Measurements from ENCODE around the gene L2HGDH. TPM values are rescaled to one million over a fixed set of nuclear protein-coding genes. Genes with fewer than 3 reads are reported as not detected.

L2HGDH gene
- total RNA-seq, 1 donor from 2014 or later = 4.2 TPM

DNA sequence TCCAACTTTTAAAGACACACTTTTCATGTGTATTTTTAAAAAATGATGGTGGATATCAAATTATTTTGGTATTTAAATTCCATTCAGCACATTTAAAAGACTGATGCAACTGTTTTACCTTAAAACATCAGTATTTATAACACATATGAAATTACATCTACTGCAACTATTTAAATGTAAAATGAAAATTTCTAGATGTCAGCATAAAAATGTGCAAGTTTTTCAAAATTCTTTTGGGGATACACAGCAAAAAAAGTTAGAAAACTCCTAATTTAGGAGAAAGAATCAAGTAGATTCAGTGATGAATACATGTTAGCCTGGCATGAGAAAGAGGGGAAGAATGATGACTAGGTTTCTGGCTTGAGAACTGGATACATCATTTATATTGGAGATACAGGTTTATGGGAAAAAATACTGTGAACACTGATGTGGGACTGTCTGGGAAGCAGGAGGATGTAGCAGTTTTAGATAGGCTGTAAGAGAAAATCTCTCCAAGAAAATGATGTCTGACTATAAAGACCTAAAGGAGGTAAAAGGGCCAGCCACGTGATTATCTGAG lies 89.9 kb downstream of the L2HGDH start:
- no peak for ATAC-seq
- intact Hi-C loops (cut with DNase I) = no loop called here
- Histone ChIP-seq H3K9me3 (no peaks in the 10 kb centered on the region), H3K27me3 (ENCODE audit: low read depth) (no peaks in the 10 kb centered on the region), H3K4me3 (no peak overlapping the region), H3K27ac (no peak overlapping the region), H3K4me1 (peaks cover 37% of the 10 kb centered on the region), H3K36me3 (no peaks in the 10 kb centered on the region)
- TF ChIP-seq, protein P1, sequence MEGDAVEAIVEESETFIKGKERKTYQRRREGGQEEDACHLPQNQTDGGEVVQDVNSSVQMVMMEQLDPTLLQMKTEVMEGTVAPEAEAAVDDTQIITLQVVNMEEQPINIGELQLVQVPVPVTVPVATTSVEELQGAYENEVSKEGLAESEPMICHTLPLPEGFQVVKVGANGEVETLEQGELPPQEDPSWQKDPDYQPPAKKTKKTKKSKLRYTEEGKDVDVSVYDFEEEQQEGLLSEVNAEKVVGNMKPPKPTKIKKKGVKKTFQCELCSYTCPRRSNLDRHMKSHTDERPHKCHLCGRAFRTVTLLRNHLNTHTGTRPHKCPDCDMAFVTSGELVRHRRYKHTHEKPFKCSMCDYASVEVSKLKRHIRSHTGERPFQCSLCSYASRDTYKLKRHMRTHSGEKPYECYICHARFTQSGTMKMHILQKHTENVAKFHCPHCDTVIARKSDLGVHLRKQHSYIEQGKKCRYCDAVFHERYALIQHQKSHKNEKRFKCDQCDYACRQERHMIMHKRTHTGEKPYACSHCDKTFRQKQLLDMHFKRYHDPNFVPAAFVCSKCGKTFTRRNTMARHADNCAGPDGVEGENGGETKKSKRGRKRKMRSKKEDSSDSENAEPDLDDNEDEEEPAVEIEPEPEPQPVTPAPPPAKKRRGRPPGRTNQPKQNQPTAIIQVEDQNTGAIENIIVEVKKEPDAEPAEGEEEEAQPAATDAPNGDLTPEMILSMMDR (IDR thresholded peaks at IDR 0.05) = no peak
- DNase-seq = no peak

DNA sequence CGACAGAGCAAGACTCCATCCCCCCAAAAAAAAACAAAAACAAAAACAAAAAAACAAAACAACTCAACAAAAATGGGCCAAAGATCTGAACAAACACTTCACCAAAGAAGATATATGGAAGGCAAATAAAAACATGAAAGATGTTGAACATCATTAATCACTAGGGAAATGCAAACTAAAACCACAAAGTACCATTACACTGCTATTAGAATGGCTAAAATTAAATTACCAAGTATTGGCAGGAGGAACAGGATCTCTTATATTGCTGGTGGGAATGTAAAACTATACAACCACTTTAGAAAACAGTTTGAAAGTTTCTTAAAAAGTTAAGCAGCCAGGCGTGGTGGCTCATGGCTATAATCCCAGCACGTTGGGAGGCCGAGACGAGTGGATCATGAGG lies 93.5 kb downstream of the L2HGDH start:
- no peak overlapping the region for H3K4me3 ChIP-seq
- no peaks in the 10 kb centered on the region for H3K9me3 ChIP-seq
- no peaks in the 10 kb centered on the region for H3K36me3 ChIP-seq
- DNase-seq (no peak), ATAC-seq (no peak)
- intact Hi-C loops (cut with DNase I) = no loop called here
- H3K27me3 ChIP-seq (ENCODE audit: low read depth) = no peaks in the 10 kb centered on the region
- TF ChIP-seq, protein P1 (IDR thresholded peaks at IDR 0.05) = no peak
- H3K27ac ChIP-seq = no peak overlapping the region
- peaks cover 18% of the 10 kb centered on the region for H3K4me1 ChIP-seq

DNA sequence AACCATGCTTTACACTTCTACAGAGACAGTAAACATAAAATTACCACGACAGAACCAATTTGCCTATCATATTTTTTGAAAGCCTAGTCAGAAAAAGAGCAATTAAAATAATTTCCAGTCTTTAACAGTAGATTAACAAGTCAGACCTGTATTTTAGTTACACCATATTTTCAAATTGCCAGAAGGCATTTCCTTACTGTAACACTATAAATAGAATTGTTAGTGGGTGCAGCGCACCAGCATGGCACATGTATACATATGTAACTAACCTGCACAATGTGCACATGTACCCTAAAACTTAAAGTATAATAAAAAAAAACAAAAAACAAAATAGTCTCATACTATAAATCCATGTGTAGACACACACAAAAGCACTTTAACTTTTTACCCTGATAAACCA lies 96.6 kb downstream of the L2HGDH start:
- intact Hi-C loops (cut with DNase I) = no loop called here
- no peak for DNase-seq
- H3K4me1 ChIP-seq = peaks cover 12% of the 10 kb centered on the region
- no peak overlapping the region for H3K4me3 ChIP-seq
- TF ChIP-seq, protein P1 (IDR thresholded peaks at IDR 0.05) = no peak
- no peaks in the 10 kb centered on the region for H3K36me3 ChIP-seq
- H3K9me3 ChIP-seq = no peaks in the 10 kb centered on the region
- no peaks in the 10 kb centered on the region for H3K27me3 ChIP-seq (ENCODE audit: low read depth)
- no peak overlapping the region for H3K27ac ChIP-seq
- no peak for ATAC-seq

DNA sequence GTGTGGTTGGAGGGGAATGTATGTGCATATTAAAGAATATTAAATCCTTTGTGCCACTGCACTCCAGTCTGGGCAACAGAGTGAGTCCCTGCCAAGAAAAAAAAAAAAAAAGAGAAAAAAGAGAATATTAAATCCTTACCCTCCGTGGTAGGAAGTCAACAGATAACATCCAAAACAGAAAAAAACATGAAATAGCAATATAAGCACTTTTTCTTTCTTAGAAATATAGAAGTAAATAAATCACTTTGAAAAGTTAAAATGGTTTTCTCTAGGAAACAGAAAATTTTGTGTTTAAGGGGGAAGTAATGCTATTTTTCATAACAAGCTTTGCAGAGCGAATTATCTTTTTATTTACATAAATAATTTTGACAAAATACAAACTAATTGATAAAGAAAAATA lies 98.2 kb downstream of the L2HGDH start:
- H3K9me3 ChIP-seq = no peaks in the 10 kb centered on the region
- ATAC-seq (no peak), DNase-seq (no peak)
- intact Hi-C loops (cut with DNase I) = no loop called here
- H3K4me3 ChIP-seq = no peak overlapping the region
- H3K27me3 ChIP-seq (ENCODE audit: low read depth) = no peaks in the 10 kb centered on the region
- no peaks in the 10 kb centered on the region for H3K36me3 ChIP-seq
- TF ChIP-seq, protein P1 (IDR thresholded peaks at IDR 0.05) = no peak
- H3K4me1 ChIP-seq = peaks cover 10% of the 10 kb centered on the region
- no peak overlapping the region for H3K27ac ChIP-seq

DNA sequence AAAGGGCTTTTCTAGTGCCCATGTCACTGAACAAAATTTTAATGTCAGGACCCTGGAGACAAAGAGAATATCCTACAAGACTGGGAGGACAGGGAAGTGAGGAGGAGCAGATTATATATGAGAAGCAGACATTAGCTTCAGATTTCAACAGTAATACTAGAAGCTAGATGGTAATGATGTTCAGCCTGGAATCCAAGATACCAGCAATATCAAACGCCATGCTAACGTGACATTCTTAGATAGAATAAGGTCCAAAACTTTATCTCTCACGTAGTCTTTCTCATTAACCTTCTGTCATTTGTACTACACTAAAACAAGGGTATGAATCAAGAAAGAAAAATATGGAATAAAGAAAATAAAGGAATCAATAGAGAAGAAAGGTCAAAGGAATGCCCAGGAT lies 99.3 kb downstream of the L2HGDH start:
- intact Hi-C loops (cut with DNase I) = no loop called here
- TF ChIP-seq, protein P1 (IDR thresholded peaks at IDR 0.05) = no peak

More for the DNA sequence above, 99.3 kb downstream of the L2HGDH start:
- H3K27me3 ChIP-seq (ENCODE audit: low read depth) = no peaks in the 10 kb centered on the region
- no peaks in the 10 kb centered on the region for H3K9me3 ChIP-seq
- no peaks in the 10 kb centered on the region for H3K36me3 ChIP-seq
- H3K4me1 ChIP-seq = peaks cover 4% of the 10 kb centered on the region
- ATAC-seq = no peak
- no peak overlapping the region for H3K27ac ChIP-seq
- H3K4me3 ChIP-seq = no peak overlapping the region
- no peak for DNase-seq
